Mucosa of descending colon (tissue), 3 donors: ENCODE results near the gene OR8S1. TPM values are rescaled to one million over a fixed set of nuclear protein-coding genes. Genes with fewer than 3 reads are reported as not detected.

Experiments used
- ATAC-seq: fragments of 200-7000 bp; cut with Tn5 transposase; one replicate; pipeline ENCODE4 v1.9.1; 2020; ENCODE audit warnings: mild to moderate bottlenecking, moderate library complexity
- DNase-seq, 3 donors: peaks; one replicate each; pipeline ENCODE4 v3.0.0-alpha.2; 2020
- H3K36me3 ChIP-seq: fragments of 200-600 bp; one replicate; pipeline ENCODE4 v1.8.0; 2021; ENCODE audit warnings: low read depth, mild to moderate bottlenecking
- H3K4me1 ChIP-seq: fragments of 200-600 bp; one replicate; pipeline ENCODE4 v1.8.0; 2021; ENCODE audit warnings: low read depth, mild to moderate bottlenecking
- H3K4me3 ChIP-seq: fragments of 200-600 bp; one replicate; pipeline ENCODE4 v1.8.0; 2021; ENCODE audit warnings: mild to moderate bottlenecking
- H3K9me3 ChIP-seq: fragments of 200-600 bp; one replicate; pipeline ENCODE4 v1.8.0; 2021; ENCODE audit warnings: mild to moderate bottlenecking
- intact Hi-C, 2 donors: fragments of 100-400 bp; cut with DNase I in 1 of 2; cut with micrococcal nuclease in 1 of 2; formaldehyde crosslinking; loops; one replicate each; pipeline versions ENCODE4 v1.11.0 to v1.11.1; 2022; cut with DNase I, micrococcal nuclease
- long read RNA-seq, 2 donors: library from polyadenylated mRNA; unstranded; transcript quantifications; one replicate each; pipeline ENCODE4 v2.0.0, GENCODE V29; 2019 to 2021
- total RNA-seq, 3 donors: library from RNA; stranded (reverse); fragmentation: NEBNext Ultra II Directional in 2 of 3; extraction: Animal tissue kit (Norgen Biotek cat#: 25700) in 2 of 3; gene quantifications; one replicate each; pipeline versions ENCODE4 v1.2.1 to v1.2.4, GENCODE V29; 2021 to 2023
- TF ChIP-seq, protein P1 (sequence below): fragments of 200-600 bp; IDR thresholded peaks from one replicate; pipeline ENCODE4 v1.8.0; 2022; ENCODE audit warnings: antibody characterized with exemption, mild to moderate bottlenecking
- donor health status: DM: no; HTN: no; CAD: no; lungs with moderate emphysema.
- donor health status: DM: no; HTN: no; CAD: no.
- donor health status: DM: no; HTN: yes; CAD: no.

Gene OR8S1, protein sequence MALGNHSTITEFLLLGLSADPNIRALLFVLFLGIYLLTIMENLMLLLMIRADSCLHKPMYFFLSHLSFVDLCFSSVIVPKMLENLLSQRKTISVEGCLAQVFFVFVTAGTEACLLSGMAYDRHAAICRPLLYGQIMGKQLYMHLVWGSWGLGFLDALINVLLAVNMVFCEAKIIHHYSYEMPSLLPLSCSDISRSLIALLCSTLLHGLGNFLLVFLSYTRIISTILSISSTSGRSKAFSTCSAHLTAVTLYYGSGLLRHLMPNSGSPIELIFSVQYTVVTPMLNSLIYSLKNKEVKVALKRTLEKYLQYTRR
- not detected for total RNA-seq
- long read RNA-seq, donor 1, result 0 reads
- long read RNA-seq, donor 2, result 0 reads

DNA sequence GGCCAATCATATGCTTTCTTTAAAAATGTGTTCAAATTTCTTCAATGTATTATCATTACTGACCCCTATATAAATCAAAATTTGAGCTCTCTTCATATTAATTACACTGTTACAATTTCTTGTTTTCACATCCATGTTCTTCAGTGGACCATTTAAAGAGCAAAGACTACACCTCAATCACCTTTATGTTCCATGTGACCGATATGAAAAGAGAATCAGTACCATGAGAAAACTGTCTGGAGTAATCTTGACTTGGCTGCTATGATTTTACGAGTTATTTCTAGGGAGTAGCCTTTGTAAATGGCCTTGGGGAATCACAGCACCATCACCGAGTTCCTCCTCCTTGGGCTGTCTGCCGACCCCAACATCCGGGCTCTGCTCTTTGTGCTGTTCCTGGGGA lies at the start of gene OR8S1:
TSS of gene OR8S1 (plus strand) at position 301 of the 400 bp plus-strand sequence. CDS start at position 301, 0 bp downstream.
- Histone ChIP-seq H3K36me3 (no peaks in the 10 kb centered on the region), H3K9me3 (no peaks in the 10 kb centered on the region)
- intact Hi-C loops, result no loop called here

DNA sequence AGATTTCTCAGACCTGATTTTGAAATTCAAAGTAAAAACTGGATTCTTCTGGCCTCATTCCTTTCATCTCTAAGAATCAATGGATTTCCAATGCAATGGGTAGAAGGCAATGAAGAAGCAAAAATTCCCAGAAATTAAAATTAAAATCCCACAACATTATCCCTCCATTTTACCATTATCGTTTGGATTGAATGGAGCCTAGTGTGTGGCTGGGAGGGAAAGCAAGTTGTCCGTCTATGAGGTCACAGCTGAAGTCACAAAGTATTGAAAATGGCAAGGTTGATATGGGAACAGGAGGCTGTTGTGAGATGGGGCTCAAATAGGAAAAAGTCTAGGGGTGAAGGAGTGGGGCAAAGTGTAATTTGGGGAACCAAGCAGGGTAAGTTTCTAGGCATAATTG lies 43.2 kb upstream of the OR8S1 start, which contains the start of gene C12orf54:
TSS of gene C12orf54 (plus strand) at position 301 of the 400 bp plus-strand sequence. CDS start 799 bp downstream, outside the sequence.
- Histone ChIP-seq H3K36me3 (no peaks in the 10 kb centered on the region), H3K4me3 (no peak within 1 kb of the TSS), H3K9me3 (no peaks in the 10 kb centered on the region), H3K4me1 (no peaks in the 10 kb centered on the region)
- intact Hi-C loops, result no loop called here
- DNase-seq (no peak), ATAC-seq (no peak)
- TF ChIP-seq, protein P1, sequence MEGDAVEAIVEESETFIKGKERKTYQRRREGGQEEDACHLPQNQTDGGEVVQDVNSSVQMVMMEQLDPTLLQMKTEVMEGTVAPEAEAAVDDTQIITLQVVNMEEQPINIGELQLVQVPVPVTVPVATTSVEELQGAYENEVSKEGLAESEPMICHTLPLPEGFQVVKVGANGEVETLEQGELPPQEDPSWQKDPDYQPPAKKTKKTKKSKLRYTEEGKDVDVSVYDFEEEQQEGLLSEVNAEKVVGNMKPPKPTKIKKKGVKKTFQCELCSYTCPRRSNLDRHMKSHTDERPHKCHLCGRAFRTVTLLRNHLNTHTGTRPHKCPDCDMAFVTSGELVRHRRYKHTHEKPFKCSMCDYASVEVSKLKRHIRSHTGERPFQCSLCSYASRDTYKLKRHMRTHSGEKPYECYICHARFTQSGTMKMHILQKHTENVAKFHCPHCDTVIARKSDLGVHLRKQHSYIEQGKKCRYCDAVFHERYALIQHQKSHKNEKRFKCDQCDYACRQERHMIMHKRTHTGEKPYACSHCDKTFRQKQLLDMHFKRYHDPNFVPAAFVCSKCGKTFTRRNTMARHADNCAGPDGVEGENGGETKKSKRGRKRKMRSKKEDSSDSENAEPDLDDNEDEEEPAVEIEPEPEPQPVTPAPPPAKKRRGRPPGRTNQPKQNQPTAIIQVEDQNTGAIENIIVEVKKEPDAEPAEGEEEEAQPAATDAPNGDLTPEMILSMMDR, result no peak

More for the DNA sequence above, at the start of gene OR8S1:
- no peak for DNase-seq
- H3K4me1 ChIP-seq, result no peaks in the 10 kb centered on the region
- TF ChIP-seq, protein P1, result no peak
- no peak for ATAC-seq
- no peak within 1 kb of the TSS for H3K4me3 ChIP-seq

- TF ChIP-seq, protein P1, result no peak
- ATAC-seq, result no peak
- H3K36me3 ChIP-seq, result no peaks in the 10 kb centered on the region
- no peak for DNase-seq
- H3K4me3 ChIP-seq, result no peak overlapping the region
- intact Hi-C loops, result no loop called here
- no peaks in the 10 kb centered on the region for H3K4me1 ChIP-seq
- no peaks in the 10 kb centered on the region for H3K9me3 ChIP-seq
These were observed 42.5 kb upstream of the OR8S1 start for GRCh38 chr12:48482930-48483329.

DNA sequence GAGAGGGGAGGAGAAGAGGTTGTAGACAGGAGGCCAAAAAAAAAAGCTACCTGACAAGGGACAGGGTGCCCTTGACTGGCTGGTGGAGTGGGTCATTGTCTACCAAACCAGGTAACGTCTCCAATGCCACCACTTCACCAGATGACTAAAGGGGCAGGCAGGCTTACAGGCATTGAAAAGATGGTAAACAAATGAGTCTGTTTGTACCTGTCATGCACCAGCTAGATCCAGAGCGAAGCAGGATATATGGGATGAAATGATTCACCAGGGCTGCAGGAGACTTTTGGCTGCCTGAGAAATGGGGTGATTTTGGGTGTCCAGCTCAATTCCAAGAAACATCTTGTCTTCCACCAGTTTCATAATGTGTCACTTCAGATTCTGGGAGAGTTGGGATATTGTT lies 39.2 kb upstream of the OR8S1 start:
- ATAC-seq, result no peak
- no peak for DNase-seq
- Histone ChIP-seq H3K9me3 (no peaks in the 10 kb centered on the region), H3K4me1 (no peaks in the 10 kb centered on the region), H3K36me3 (no peaks in the 10 kb centered on the region), H3K4me3 (no peak overlapping the region)
- intact Hi-C loops, result no loop called here
- TF ChIP-seq, protein P1, result no peak

DNA sequence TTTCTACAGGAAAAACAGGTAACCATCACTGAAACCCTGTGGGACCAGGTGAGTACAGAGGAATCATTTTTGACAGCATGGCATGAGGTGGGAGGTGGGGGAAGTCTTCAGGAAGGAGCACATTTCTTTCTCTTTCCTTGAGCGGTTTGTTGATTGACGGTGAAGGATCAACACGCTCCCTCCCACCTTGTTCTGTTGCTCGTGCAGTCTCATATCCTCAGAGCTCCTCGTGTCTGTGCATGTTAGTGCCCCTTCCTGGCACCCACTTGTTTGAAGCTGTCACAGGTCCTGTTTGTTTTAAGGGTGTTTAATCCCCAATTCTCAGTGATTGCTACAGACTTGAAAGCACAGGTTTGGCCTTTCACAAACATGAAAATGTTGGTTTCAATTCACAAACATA lies 38.8 kb upstream of the OR8S1 start:
- ATAC-seq, result no peak
- Histone ChIP-seq H3K4me3 (no peak overlapping the region), H3K9me3 (no peaks in the 10 kb centered on the region), H3K4me1 (no peaks in the 10 kb centered on the region), H3K36me3 (no peaks in the 10 kb centered on the region)
- intact Hi-C loops, result no loop called here
- no peak for DNase-seq
- TF ChIP-seq, protein P1, result no peak
